HG02678 (cell line): ENCODE data around the gene ACOT11.
"Not testable (repeated sequence)": the region's sequence is repeated elsewhere in the genome, so short reads cannot be mapped to it uniquely, and the experiment has no call there.

Source experiments
- ATAC-seq: cut with Tn5 transposase; IDR thresholded peaks from one replicate; pipeline ENCODE4 v1.9.1; 2021; ENCODE audit warnings: mild to moderate bottlenecking, moderate library complexity; ENCODE audit not compliant: unreplicated experiment

The ACOT11 gene

GRCh38 chr1:54536656-54537055, 11.4 kb upstream of the ACOT11 start:
- not testable (repeated sequence) for ATAC-seq

DNA sequence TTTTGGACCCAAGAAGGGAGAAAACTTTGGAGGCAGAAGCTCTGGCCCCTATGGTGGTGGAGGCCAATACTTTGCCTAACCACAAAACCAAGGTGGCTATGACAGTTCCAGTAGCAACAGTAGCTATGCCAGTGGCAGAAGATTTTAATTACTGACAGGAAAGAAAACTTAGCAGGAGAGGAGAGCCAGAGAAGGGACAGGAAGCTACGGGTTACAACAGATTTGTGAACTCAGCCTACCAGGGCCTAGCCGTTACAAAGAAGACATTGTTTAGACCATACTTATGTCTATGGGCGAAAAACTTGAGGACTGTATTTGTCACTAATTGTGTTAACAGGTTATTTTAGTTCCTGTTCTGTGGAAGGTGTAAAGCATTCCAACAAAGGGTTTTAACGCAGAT, 10.4 kb upstream of the ACOT11 start:
- ATAC-seq = no peak

DNA sequence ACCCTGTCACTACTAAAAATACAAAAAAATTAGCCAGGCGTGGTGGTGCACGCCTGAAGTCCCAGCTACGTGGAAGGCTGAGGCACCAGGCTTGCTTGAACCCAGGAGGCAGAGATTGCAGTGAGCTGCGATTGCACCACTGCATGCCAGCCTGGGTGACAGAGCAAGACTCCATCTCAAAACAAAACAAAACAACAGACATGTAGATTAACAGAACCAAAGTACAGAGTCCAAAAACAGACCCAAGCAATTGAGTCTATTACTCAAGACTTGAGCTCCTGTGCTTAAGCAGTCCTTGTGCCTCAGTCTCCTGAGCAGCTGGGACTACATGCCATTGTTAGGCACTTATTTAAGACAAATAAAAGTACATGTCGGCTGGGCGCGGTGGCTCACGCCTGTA, 9.5 kb upstream of the ACOT11 start:
- ATAC-seq = no peak

- ATAC-seq = no peak
Measured at GRCh38 chr1:54540582-54541295, 7.3 kb upstream of the ACOT11 start.

GRCh38 chr1:54542120-54542961, 5.7 kb upstream of the ACOT11 start:
- ATAC-seq = peak; percentile 56

DNA sequence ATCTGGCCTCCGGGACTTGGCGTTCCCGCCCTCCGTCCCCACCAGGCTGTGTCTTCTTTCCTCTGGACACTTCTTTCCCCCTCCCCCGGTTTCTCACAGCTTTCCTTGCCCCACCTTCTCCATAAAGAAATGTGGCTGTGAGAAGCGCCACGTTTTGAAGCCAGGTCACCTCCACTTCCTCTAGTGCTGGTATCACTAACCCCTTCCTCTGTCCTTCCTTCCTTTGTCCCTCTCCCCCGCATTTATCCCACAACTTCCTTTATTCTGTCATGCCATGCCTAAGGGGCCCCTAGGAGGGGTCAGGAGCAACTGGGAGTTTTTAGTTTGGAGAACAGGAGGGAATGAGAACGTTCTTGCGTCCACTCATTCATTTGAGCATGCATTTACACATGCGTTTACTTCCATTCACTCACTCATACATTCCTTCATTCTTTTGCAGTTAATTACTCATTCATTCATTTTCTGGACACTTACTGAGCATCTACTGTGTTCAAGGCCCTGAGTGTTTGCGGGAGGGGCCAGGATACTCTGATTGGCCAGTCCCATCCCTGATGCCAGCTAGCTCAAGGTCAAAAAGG, 5.0 kb upstream of the ACOT11 start:
- ATAC-seq = no peak

DNA sequence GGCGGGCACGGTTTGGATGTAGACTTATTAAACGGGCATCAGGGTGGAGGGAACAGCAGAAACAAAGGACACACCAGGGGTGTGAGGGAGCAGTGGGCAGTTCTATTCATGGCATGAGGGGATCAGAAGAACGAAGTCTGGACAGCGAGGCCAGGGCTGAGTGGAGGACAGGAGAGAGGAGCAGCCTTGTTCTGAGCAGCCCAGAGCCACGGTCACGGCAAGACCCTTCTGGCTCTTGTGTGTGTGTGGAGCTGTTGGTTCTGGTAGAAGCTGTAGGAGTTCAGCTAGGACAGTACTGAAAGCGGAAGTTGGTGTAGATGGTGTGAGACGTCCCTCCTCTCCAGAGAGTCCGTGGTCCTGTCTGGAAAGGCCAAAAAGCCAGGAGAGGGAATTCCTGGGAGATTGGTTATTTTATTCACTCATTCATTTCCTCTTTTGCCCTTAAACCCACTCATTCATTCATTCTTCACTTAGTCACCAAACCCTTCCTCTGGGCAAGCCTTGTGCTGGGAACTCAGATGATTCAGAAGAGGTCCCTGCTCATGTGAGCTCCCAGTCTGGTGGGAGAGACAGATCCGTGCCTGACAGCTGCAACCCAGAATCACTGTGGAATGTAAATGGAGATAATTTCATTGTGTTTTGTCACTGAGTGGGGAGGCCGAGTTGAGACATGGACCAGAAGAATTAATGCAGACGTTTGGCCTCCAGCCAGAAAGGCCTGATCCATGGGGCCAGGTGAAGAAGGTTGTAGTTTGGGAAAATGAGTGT, 4.1 kb upstream of the ACOT11 start:
- ATAC-seq = no peak

- ATAC-seq = no peak
Measured at GRCh38 chr1:54545916-54546635, 2.0 kb upstream of the ACOT11 start.

- ATAC-seq = no peak
Measured at GRCh38 chr1:54546651-54547401, 1.2 kb upstream of the ACOT11 start.

DNA sequence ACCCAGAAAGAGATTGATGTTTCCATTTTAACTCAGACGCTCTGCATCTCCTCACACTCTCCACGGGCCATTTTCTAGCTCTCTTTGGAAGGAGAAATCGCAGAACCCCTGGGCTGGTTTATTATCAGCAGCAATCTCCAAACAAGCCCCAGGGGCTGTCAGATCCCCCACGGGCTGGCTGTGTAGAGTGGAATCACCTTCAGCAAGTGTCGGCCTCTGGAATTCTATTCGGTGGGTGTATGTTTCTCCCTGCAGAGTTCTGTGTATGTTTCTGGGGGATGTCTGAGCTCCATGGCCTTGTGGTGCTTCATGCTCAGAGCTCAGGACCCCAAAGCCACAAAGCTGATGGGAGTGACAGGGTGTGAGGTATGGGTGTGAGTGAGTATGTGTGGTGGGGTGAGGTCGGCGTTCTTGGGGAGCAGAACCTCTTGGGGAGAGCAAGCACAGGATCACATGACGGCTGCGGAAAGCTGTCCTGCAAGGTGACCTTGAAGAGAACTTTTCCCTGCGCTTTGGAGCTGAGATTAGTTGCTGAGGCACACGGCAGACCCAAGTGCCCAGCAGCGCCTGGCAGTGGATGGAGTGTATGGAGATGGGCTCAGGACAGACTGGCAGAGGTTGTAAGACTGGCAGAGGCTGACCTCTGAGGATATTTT, 489 bp downstream of the ACOT11 start:
- ATAC-seq = no peak

- no peak for ATAC-seq
Measured at GRCh38 chr1:54549181-54549924, 1.3 kb downstream of the ACOT11 start.

DNA sequence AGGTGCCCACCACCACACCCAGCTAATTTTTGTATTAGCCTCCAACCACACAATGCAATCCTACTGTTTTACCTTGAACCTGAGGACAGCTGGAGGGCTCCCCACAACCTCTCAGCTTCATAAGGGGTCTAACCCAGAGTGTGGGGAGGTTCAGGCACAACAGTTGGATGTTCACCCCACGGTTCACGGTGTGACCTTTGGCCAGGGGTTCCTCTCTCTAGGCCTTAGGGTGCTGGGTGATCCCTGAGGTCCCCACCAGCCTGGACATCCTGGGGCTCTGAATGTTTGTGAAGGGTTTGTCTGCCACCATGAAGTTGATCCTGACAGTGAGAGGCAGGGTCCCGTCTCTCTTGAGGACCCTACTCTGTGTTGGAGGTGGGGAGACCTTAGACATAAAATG, 3.9 kb downstream of the ACOT11 start:
- ATAC-seq = no peak

DNA sequence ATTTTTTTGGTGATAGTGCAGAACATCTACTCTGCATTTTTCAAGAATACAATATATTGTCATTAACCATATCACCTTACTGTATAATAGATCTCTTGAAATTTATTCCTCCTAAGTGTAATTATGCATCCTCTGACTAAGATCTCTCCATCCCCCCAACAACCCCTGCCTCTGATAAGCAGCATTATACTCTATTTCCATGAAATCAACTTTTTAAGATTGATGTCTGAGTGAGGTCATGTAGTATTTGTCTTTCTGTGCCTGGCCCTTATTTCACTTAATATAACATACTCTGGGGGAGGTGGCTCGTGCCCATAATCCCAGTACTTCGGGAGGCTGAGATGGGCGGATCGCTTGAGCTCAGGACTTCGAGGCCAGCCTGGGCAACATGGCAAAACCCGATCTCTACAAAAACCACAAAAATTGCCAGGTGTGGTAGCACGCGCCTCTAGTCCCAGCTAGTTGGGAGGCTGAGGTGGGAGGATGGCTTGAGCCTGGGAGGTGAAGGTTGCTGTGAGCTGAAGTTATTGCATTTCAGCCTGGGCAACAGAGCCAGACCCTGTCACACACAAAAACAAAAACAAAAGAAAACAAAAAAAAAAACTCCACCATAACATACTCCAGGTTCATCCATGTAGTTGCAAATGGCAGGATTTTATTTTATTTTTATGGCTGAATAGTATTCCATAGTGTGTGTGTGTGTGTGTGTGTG, 5.7 kb downstream of the ACOT11 start:
- ATAC-seq = no peak

- ATAC-seq = no peak
Measured at GRCh38 chr1:54556110-54556509, 8.1 kb downstream of the ACOT11 start.

DNA sequence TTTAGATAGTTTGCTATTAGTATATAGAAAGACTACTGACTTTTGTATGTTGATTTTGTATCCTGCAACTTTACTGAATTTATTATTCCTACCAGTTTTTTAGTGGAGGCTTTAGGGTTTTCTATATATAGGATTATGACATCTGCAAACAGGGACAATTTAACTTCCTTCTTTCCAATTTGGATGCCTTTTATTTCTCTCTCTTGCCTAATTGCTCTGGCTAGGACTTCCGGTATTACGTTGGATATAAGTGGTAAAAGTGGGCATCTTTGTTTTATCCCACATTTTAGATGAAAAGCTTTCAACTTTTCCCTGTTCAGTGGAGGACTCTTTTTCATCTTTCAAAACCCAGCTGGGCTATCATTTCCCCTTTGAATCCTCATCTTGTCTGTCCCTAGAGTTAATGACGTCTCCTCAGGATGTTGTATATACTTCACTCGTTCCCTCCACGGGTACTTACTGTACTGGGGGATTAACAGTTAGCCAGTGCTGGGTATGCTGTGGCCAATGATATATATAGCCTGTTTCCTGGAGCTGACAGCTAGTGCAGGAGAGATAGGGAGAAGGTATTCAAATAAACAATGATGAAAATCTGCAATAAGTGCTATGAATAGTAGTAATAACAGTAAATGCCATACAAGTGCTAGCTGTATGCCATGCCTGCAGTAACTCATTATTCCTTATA, 9.8 kb downstream of the ACOT11 start:
- ATAC-seq = no peak

GRCh38 chr1:54558434-54559030, 10.5 kb downstream of the ACOT11 start:
- ATAC-seq = no peak

DNA sequence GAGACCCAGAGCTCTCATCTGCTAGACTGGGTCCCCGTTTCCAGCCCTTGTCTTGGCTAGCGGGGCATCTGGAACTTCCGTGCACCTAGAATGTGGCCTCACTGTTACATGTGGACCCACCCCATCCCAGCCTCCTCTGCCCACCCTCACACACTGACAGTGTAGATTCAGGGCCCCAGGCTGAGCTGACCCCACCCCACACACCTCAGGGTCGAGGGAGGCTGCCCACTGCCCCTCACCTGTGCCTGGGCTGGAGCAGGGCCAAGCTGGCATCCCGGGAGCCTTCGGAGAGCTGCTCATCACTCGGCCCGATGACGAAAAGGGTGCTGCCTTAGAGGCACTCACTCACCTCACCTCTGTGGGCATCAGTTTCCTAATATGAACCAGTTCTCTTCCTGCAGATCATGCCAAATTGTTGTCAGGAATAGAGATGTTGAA, 11.1 kb downstream of the ACOT11 start:
- ATAC-seq = no peak
